ENCODE measurements around the gene MTMR12. TPM values are rescaled to one million over a fixed set of nuclear protein-coding genes. Genes with fewer than 3 reads are reported as not detected.

Gene MTMR12
- total RNA-seq, 1 donor from 2014 or later, result 36.3 TPM

DNA sequence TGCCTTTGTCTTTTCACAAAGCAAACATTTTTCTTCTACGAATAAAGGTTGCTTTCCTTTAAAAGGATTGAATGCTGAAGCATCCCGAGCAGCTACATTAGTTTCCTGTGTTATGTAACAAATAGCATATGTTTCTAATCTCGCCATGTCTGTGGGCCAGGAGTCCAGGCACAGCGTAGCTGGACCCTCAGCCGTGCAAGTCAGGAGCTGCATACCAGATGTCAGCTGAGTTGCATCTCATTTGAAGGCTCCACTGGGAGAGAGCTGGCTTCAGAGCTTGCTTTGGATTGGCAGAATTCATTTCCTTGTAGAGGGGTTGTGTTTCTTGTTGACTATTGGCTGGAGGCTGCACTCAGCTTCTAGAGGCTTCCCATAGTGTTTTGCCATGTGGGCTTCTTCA is 122.6 kb downstream of the MTMR12 start:
- TF ChIP-seq, protein P1, sequence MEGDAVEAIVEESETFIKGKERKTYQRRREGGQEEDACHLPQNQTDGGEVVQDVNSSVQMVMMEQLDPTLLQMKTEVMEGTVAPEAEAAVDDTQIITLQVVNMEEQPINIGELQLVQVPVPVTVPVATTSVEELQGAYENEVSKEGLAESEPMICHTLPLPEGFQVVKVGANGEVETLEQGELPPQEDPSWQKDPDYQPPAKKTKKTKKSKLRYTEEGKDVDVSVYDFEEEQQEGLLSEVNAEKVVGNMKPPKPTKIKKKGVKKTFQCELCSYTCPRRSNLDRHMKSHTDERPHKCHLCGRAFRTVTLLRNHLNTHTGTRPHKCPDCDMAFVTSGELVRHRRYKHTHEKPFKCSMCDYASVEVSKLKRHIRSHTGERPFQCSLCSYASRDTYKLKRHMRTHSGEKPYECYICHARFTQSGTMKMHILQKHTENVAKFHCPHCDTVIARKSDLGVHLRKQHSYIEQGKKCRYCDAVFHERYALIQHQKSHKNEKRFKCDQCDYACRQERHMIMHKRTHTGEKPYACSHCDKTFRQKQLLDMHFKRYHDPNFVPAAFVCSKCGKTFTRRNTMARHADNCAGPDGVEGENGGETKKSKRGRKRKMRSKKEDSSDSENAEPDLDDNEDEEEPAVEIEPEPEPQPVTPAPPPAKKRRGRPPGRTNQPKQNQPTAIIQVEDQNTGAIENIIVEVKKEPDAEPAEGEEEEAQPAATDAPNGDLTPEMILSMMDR (IDR thresholded peaks at IDR 0.05), result no peak
- no peaks in the 10 kb centered on the region for H3K36me3 Mint-ChIP-seq (ENCODE audit: low read depth)
- intact Hi-C loops (cut with micrococcal nuclease), result no loop called here
- ChIA-PET CTCF (interaction anchor here (0.9 kb wide), 1 partner anchor 42 kb away, joined by 3 read pairs; no protein-coding TSS in a partner anchor), POLR2A (no interaction called here)
- H3K4me1 Mint-ChIP-seq, result peaks cover 11% of the 10 kb centered on the region
- DNase-seq, result no peak
- no peak overlapping the region for H3K27ac Mint-ChIP-seq
- no peak for ATAC-seq (ENCODE audit: low read depth)
- no peaks in the 10 kb centered on the region for H3K27me3 Mint-ChIP-seq
- no peak overlapping the region for H3K4me3 Mint-ChIP-seq
- H3K9me3 Mint-ChIP-seq, result no peaks in the 10 kb centered on the region

- POLR2A ChIA-PET, result no interaction called here
- no peak for ATAC-seq (ENCODE audit: low read depth)
- Mint-ChIP-seq H3K27ac (no peak overlapping the region), H3K36me3 (ENCODE audit: low read depth) (no peaks in the 10 kb centered on the region), H3K4me3 (no peak overlapping the region), H3K4me1 (peaks cover 9% of the 10 kb centered on the region), H3K9me3 (no peaks in the 10 kb centered on the region), H3K27me3 (no peaks in the 10 kb centered on the region)
- CTCF ChIA-PET, result no interaction called here
- TF ChIP-seq, protein P1 (IDR thresholded peaks at IDR 0.05), result no peak
- intact Hi-C loops (cut with micrococcal nuclease), result no loop called here
- no peak for DNase-seq
Observed at GRCh38 chr5:32187675-32188074, 125.1 kb downstream of the MTMR12 start.

- intact Hi-C loops (cut with micrococcal nuclease), result loop anchor here (1.0 kb wide), 1 partner anchor 8 kb away; the partner anchor contains the start of gene GOLPH3
- H3K27ac Mint-ChIP-seq, result no peak overlapping the region
- no peaks in the 10 kb centered on the region for H3K36me3 Mint-ChIP-seq (ENCODE audit: low read depth)
- no peaks in the 10 kb centered on the region for H3K27me3 Mint-ChIP-seq
- H3K9me3 Mint-ChIP-seq, result no peaks in the 10 kb centered on the region
- POLR2A ChIA-PET, result interaction anchor here (0.6 kb wide), 1 partner anchor 50 kb away, joined by 3 read pairs; no protein-coding TSS in a partner anchor
- no peak for DNase-seq
- peaks cover 14% of the 10 kb centered on the region for H3K4me1 Mint-ChIP-seq
- ATAC-seq (ENCODE audit: low read depth), result peak; percentile 64
- no peak overlapping the region for H3K4me3 Mint-ChIP-seq
- CTCF ChIA-PET, result no interaction called here
- TF ChIP-seq, protein P1 (IDR thresholded peaks at IDR 0.05), result no peak
Observed at GRCh38 chr5:32182463-32183063, 130.2 kb downstream of the MTMR12 start.

Other genes with a start within 250 kb of the MTMR12 start
- gene GOLPH3, start 138.6 kb downstream of the MTMR12 start, total RNA-seq, result 55.5 and 60.1 TPM in 2 replicates
- gene ZFR, start 131.8 kb upstream of the MTMR12 start, total RNA-seq, result 60.2 and 64.3 TPM in 2 replicates

Measured in activated B cell treated with CpG ODN at 0.5 μM for 24 hours (primary cell).